Astrocyte (in vitro differentiated cells and primary cell): Measurements from ENCODE around the gene HAUS3.

Source experiments
- CTCF ChIP-seq: IDR thresholded peaks from 2 replicates; pipeline ENCODE4 v1.5.1; 2011; ENCODE audit warnings: low read depth, mild to moderate bottlenecking, inconsistent platforms, low read length, moderate library complexity; ENCODE audit not compliant: insufficient read depth
- EZH2 ChIP-seq: IDR thresholded peaks from 2 replicates; pipeline ENCODE4 v1.6.1; 2012; ENCODE audit warnings: mild to moderate bottlenecking, low read length, inconsistent platforms; ENCODE audit not compliant: insufficient read depth

GRCh38 chr4:2253160-2254084, 11.5 kb upstream of the HAUS3 start:
- TF ChIP-seq CTCF: no peak
- TF ChIP-seq EZH2: no peak
